ENCODE data around the gene GIMAP8. TPM values are rescaled to one million over a fixed set of nuclear protein-coding genes. Genes with fewer than 3 reads are reported as not detected.
"Not testable (repeated sequence)": the region's sequence is repeated elsewhere in the genome, so short reads cannot be mapped to it uniquely, and the experiment has no call there.

Gene GIMAP8
- total RNA-seq, 1 experiment from 2014 or later, result not detected

GRCh38 chr7:150481922-150482321 lies 31.5 kb downstream of the GIMAP8 start:
- Histone ChIP-seq H3K14ac (ENCODE audit: insufficient read depth, low read length) (no peak overlapping the region), H3K9me3 (ENCODE audit: control insufficient read depth, low read depth, low read length) (no peaks in the 10 kb centered on the region), H3K23me2 (ENCODE audit: insufficient read length, low read depth, low read length, poor library complexity, severe bottlenecking) (no peaks in the 10 kb centered on the region), H3K4me2 (ENCODE audit: insufficient read depth, insufficient read length, low read length) (no peak overlapping the region), H3K27ac (ENCODE audit: insufficient read length, low read depth, low read length) (no peak overlapping the region), H3K27me3 (ENCODE audit: insufficient read depth, low read length) (no peaks in the 10 kb centered on the region; the same call in 1 of the 2 replicates), H2BK15ac (ENCODE audit: low read depth, low read length) (no peak overlapping the region), H3K56ac (ENCODE audit: insufficient read length, low read depth, low read length) (no peak overlapping the region), H3K23ac (ENCODE audit: insufficient read length, low read depth, low read length) (no peak overlapping the region), H4K5ac (ENCODE audit: insufficient read length, low read depth, low read length) (no peak overlapping the region), H4K20me1 (ENCODE audit: control insufficient read depth, insufficient read depth, insufficient read length) (no peaks in the 10 kb centered on the region), H2AK5ac (ENCODE audit: insufficient read length, low read length) (no peak overlapping the region), H3K79me1 (ENCODE audit: insufficient read depth, low read depth, low read length, poor library complexity, severe bottlenecking) (no peaks in the 10 kb centered on the region), H2BK5ac (ENCODE audit: insufficient read length, low read length) (no peak overlapping the region), H3K79me2 (ENCODE audit: insufficient read depth, low read length) (no peaks in the 10 kb centered on the region), H2BK120ac (ENCODE audit: low read depth, low read length, poor library complexity, severe bottlenecking) (no peak overlapping the region), H3K4ac (ENCODE audit: low read depth, low read length) (no peak overlapping the region), H2BK20ac (ENCODE audit: low read depth, low read length, poor library complexity, severe bottlenecking) (no peak overlapping the region), H3K18ac (ENCODE audit: insufficient read length, low read depth, low read length) (no peak overlapping the region), H4K91ac (ENCODE audit: insufficient read length, low read depth, low read length) (no peak overlapping the region), H3K4me1 (ENCODE audit: insufficient read depth, low read length) (no peaks in the 10 kb centered on the region), H3T11ph (ENCODE audit: low read length) (no peak overlapping the region), H2AFZ (ENCODE audit: low read length) (no peak overlapping the region), H2BK12ac (ENCODE audit: insufficient read length, low read depth, low read length) (no peak overlapping the region), H4K8ac (replicated peaks; ENCODE audit: insufficient read length, low read depth, low read length) (no peak overlapping the region), H3K9ac (ENCODE audit: extremely low read depth, insufficient read length, low read length) (no peak overlapping the region)
- no peak for DNase-seq
- Mint-ChIP-seq H3K27me3 (ENCODE audit: low read depth) (peaks cover 72% of the 10 kb centered on the region), H3K27ac (no peak overlapping the region), H3K4me1 (peaks cover 6 to 10% of the 10 kb centered on the region in 2 experiments), H3K9me3 (no peaks in the 10 kb centered on the region), H3K4me3 (no peak overlapping the region), H3K36me3 (ENCODE audit: insufficient read depth in 1 of 3, low read depth in 3 of 3) (no peaks in the 10 kb centered on the region)
- WGBS (ENCODE audit: extremely low coverage, insufficient read length, low lambda C conversion rate), result no CpG with 5 or more reads among the region's 4 CpGs
- no peak for TF ChIP-seq CTCF (conservative IDR thresholded peaks at IDR 0.05)

- not testable (repeated sequence) for H2AFZ ChIP-seq (ENCODE audit: low read length); H3K56ac ChIP-seq (ENCODE audit: insufficient read length, low read depth, low read length); H3K9me3 ChIP-seq (ENCODE audit: control insufficient read depth, low read depth, low read length); H2BK15ac ChIP-seq (ENCODE audit: low read depth, low read length); H3K79me2 ChIP-seq (ENCODE audit: insufficient read depth, low read length); H3K23ac ChIP-seq (ENCODE audit: insufficient read length, low read depth, low read length); H3K14ac ChIP-seq (ENCODE audit: insufficient read depth, low read length); H3K27ac Mint-ChIP-seq; H3K4me1 ChIP-seq (ENCODE audit: insufficient read depth, low read length); H3K23me2 ChIP-seq (ENCODE audit: insufficient read length, low read depth, low read length, poor library complexity, severe bottlenecking); H2BK12ac ChIP-seq (ENCODE audit: insufficient read length, low read depth, low read length); H2AK5ac ChIP-seq (ENCODE audit: insufficient read length, low read length); H3K9ac ChIP-seq (ENCODE audit: extremely low read depth, insufficient read length, low read length); H2BK5ac ChIP-seq (ENCODE audit: insufficient read length, low read length); H3K4me2 ChIP-seq (ENCODE audit: insufficient read depth, insufficient read length, low read length); H3K18ac ChIP-seq (ENCODE audit: insufficient read length, low read depth, low read length); H2BK120ac ChIP-seq (ENCODE audit: low read depth, low read length, poor library complexity, severe bottlenecking); H4K91ac ChIP-seq (ENCODE audit: insufficient read length, low read depth, low read length); H3K4me3 Mint-ChIP-seq; H3K4me1 Mint-ChIP-seq; H2BK20ac ChIP-seq (ENCODE audit: low read depth, low read length, poor library complexity, severe bottlenecking); H4K20me1 ChIP-seq (ENCODE audit: control insufficient read depth, insufficient read depth, insufficient read length); H4K5ac ChIP-seq (ENCODE audit: insufficient read length, low read depth, low read length); H3K27ac ChIP-seq (ENCODE audit: insufficient read length, low read depth, low read length); H4K8ac ChIP-seq (replicated peaks; ENCODE audit: insufficient read length, low read depth, low read length); DNase-seq; H3K27me3 ChIP-seq (ENCODE audit: insufficient read depth, low read length); H3K36me3 Mint-ChIP-seq (ENCODE audit: insufficient read depth in 1 of 3, low read depth in 3 of 3); H3K4ac ChIP-seq (ENCODE audit: low read depth, low read length); H3K79me1 ChIP-seq (ENCODE audit: insufficient read depth, low read depth, low read length, poor library complexity, severe bottlenecking); H3T11ph ChIP-seq (ENCODE audit: low read length); H3K9me3 Mint-ChIP-seq
- WGBS (ENCODE audit: extremely low coverage, insufficient read length, low lambda C conversion rate), result no CpG with 5 or more reads among the region's 2 CpGs
- peaks cover 63% of the 10 kb centered on the region for H3K27me3 Mint-ChIP-seq (ENCODE audit: low read depth)
These were observed 33.1 kb downstream of the GIMAP8 start for GRCh38 chr7:150483514-150483913.

Data from H9 (cell line).